GM19099 (cell line): ENCODE data around the gene PACSIN1.

Experiments used
- POLR2A ChIP-seq: IDR thresholded peaks from 3 replicates; pipeline ENCODE4 v1.6.1; 2011; ENCODE audit warnings: low read depth; ENCODE audit not compliant: insufficient read length; ENCODE audit errors: extremely low read depth

PACSIN1 gene

GRCh38 chr6:34469499-34469898, 3.6 kb downstream of the PACSIN1 start:
- TF ChIP-seq POLR2A = no peak

- TF ChIP-seq POLR2A = no peak
Observed at GRCh38 chr6:34472425-34472824, 6.5 kb downstream of the PACSIN1 start.

GRCh38 chr6:34473967-34474366, 8.1 kb downstream of the PACSIN1 start:
- TF ChIP-seq POLR2A = no peak

GRCh38 chr6:34474754-34475153, 8.9 kb downstream of the PACSIN1 start:
- TF ChIP-seq POLR2A = no peak

GRCh38 chr6:34475238-34475682, 9.4 kb downstream of the PACSIN1 start:
- no peak for TF ChIP-seq POLR2A

- no peak for TF ChIP-seq POLR2A
Observed at GRCh38 chr6:34475767-34476328, 10.0 kb downstream of the PACSIN1 start.

GRCh38 chr6:34476447-34476846, 10.6 kb downstream of the PACSIN1 start:
- TF ChIP-seq POLR2A = no peak

- no peak for TF ChIP-seq POLR2A
Observed at GRCh38 chr6:34476921-34477320, 11.0 kb downstream of the PACSIN1 start.

GRCh38 chr6:34478796-34479195, 12.9 kb downstream of the PACSIN1 start:
- no peak for TF ChIP-seq POLR2A

GRCh38 chr6:34484391-34484790, 18.5 kb downstream of the PACSIN1 start:
- TF ChIP-seq POLR2A = no peak

GRCh38 chr6:34484899-34485298, 19.0 kb downstream of the PACSIN1 start:
- TF ChIP-seq POLR2A = no peak

GRCh38 chr6:34485321-34486060, 19.6 kb downstream of the PACSIN1 start:
- TF ChIP-seq POLR2A = no peak

GRCh38 chr6:34486106-34486740, 20.3 kb downstream of the PACSIN1 start:
- TF ChIP-seq POLR2A = no peak

- TF ChIP-seq POLR2A = no peak
Observed at GRCh38 chr6:34487536-34487935, 21.7 kb downstream of the PACSIN1 start.

GRCh38 chr6:34489207-34489805, 23.4 kb downstream of the PACSIN1 start:
- no peak for TF ChIP-seq POLR2A
